OCI-LY1 (cell line): ENCODE results near the gene DTL.

Experiments
- H2AFZ ChIP-seq: fragments of 200-600 bp; sonication (generic), shearing (Covaris generic); 2 replicates; pipeline ENCODE4 v1.6.0; 2014; ENCODE audit warnings: antibody characterized with exemption, mild to moderate bottlenecking, low read length
- H3F3A ChIP-seq: fragments of 200-600 bp; sonication (generic), shearing (Covaris generic); 2 replicates; pipeline ENCODE4 v1.6.0; 2014; ENCODE audit warnings: mild to moderate bottlenecking, antibody characterized with exemption, low read length, moderate library complexity; ENCODE audit not compliant: insufficient read depth
- H3K27ac ChIP-seq: fragments of 200-600 bp; sonication (generic); 2 replicates; pipeline ENCODE4 v1.5.1; 2014; ENCODE audit warnings: low read length, mixed run types, mild to moderate bottlenecking, low read depth; ENCODE audit not compliant: poor library complexity, severe bottlenecking
- H3K27me3 ChIP-seq: fragments of 200-600 bp; sonication (generic); 2 replicates; pipeline ENCODE4 v1.6.0; 2014; ENCODE audit warnings: antibody characterized with exemption, mild to moderate bottlenecking, low read length, moderate library complexity; ENCODE audit not compliant: insufficient read depth
- H3K36me3 ChIP-seq: fragments of 200-600 bp; sonication (generic); 2 replicates; pipeline ENCODE4 v1.6.1; 2014; ENCODE audit warnings: mild to moderate bottlenecking, antibody characterized with exemption, low read length, moderate library complexity, mixed read lengths; ENCODE audit not compliant: insufficient read depth
- H3K4me1 ChIP-seq: fragments of 200-600 bp; sonication (generic); 2 replicates; pipeline ENCODE4 v1.5.1; 2014; ENCODE audit warnings: mild to moderate bottlenecking, low read length, moderate library complexity; ENCODE audit not compliant: insufficient read depth, severe bottlenecking
- H3K4me2 ChIP-seq: fragments of 200-600 bp; sonication (generic), shearing (Covaris generic); 2 replicates; pipeline ENCODE4 v1.6.1; 2014; ENCODE audit warnings: low read length
- H3K4me3 ChIP-seq: fragments of 200-600 bp; sonication (generic); 2 replicates; pipeline ENCODE4 v1.5.1; 2014; ENCODE audit warnings: low read length, low read depth, mild to moderate bottlenecking, mixed read lengths; ENCODE audit not compliant: poor library complexity, severe bottlenecking
- H3K79me2 ChIP-seq: fragments of 200-600 bp; shearing (Covaris generic); 2 replicates; pipeline ENCODE4 v1.6.1; 2016; ENCODE audit warnings: mixed run types, low read length, mixed read lengths; ENCODE audit not compliant: insufficient read depth
- H3K9ac ChIP-seq: fragments of 200-600 bp; sonication (generic), shearing (Covaris generic); 2 replicates; pipeline ENCODE4 v1.6.1; 2014; ENCODE audit warnings: mild to moderate bottlenecking, low read length, mixed read lengths
- H3K9me2 ChIP-seq: fragments of 200-600 bp; sonication (generic), shearing (Covaris generic); 2 replicates; pipeline ENCODE4 v1.6.1; 2014; ENCODE audit warnings: low read depth, mild to moderate bottlenecking, low read length, mixed read lengths
- H3K9me3 ChIP-seq: fragments of 200-600 bp; shearing (Covaris generic); 2 replicates; pipeline ENCODE4 v1.6.1; 2014; ENCODE audit warnings: low read length, mixed read lengths
- H4K20me1 ChIP-seq: fragments of 200-600 bp; sonication (generic), shearing (Covaris generic); 2 replicates; pipeline ENCODE4 v1.6.0; 2016; ENCODE audit warnings: mild to moderate bottlenecking, low read length; ENCODE audit not compliant: insufficient read depth
- EZH2 ChIP-seq: fragments of 200-600 bp; sonication (generic), shearing (Covaris generic); IDR thresholded peaks from 2 replicates; pipeline ENCODE4 v1.8.0; 2017; ENCODE audit warnings: borderline replicate concordance, mixed run types, mild to moderate bottlenecking, antibody characterized with exemption, low read length, moderate library complexity, mixed read lengths
- TF ChIP-seq, protein P1 (sequence below): fragments of 200-600 bp; sonication (generic), shearing (Covaris generic); IDR thresholded peaks from 2 replicates; pipeline ENCODE4 v1.5.1; 2017; ENCODE audit warnings: mild to moderate bottlenecking, antibody characterized with exemption, low read length, moderate library complexity, mixed read lengths

DTL gene

GRCh38 chr1:212106286-212106792 is 70.8 kb downstream of the DTL start:
- Histone ChIP-seq H4K20me1 (no peaks in the 10 kb centered on the region), H3K9me3 (no peaks in the 10 kb centered on the region), H2AFZ (no peak overlapping the region), H3K79me2 (no peaks in the 10 kb centered on the region), H3K36me3 (peaks cover 65% of the 10 kb centered on the region), H3K9ac (no peak overlapping the region), H3K4me2 (no peak overlapping the region), H3K27me3 (no peaks in the 10 kb centered on the region), H3F3A (no peaks in the 10 kb centered on the region), H3K27ac (no peak overlapping the region), H3K4me1 (peaks cover 5% of the 10 kb centered on the region), H3K9me2 (no peaks in the 10 kb centered on the region), H3K4me3 (no peak overlapping the region)
- no peak for TF ChIP-seq EZH2
- TF ChIP-seq, protein P1, sequence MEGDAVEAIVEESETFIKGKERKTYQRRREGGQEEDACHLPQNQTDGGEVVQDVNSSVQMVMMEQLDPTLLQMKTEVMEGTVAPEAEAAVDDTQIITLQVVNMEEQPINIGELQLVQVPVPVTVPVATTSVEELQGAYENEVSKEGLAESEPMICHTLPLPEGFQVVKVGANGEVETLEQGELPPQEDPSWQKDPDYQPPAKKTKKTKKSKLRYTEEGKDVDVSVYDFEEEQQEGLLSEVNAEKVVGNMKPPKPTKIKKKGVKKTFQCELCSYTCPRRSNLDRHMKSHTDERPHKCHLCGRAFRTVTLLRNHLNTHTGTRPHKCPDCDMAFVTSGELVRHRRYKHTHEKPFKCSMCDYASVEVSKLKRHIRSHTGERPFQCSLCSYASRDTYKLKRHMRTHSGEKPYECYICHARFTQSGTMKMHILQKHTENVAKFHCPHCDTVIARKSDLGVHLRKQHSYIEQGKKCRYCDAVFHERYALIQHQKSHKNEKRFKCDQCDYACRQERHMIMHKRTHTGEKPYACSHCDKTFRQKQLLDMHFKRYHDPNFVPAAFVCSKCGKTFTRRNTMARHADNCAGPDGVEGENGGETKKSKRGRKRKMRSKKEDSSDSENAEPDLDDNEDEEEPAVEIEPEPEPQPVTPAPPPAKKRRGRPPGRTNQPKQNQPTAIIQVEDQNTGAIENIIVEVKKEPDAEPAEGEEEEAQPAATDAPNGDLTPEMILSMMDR: no peak

DNA sequence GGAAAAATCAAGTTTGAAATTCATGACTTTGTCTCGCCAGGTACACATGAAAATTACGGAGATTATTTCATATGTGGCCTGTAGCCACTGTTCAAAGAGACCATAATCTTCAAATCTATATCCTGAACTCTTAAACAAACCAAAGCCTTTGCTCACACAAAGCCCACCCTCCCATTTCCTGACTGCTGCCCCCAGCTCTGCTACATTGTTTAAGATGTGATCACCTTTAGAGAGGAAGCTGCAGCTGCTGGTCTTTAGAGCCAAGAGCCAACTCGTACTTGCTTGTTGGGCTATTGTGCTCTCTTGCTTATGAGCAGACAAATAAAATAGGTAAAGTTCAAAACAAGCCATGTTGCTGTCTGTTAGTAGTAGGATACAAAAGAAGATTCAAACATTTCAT is 71.9 kb downstream of the DTL start:
- Histone ChIP-seq H3K4me2 (no peak overlapping the region), H3K4me3 (no peak overlapping the region), H3K36me3 (peaks cover 69% of the 10 kb centered on the region), H3K9me2 (no peaks in the 10 kb centered on the region), H3K9me3 (no peaks in the 10 kb centered on the region), H4K20me1 (no peaks in the 10 kb centered on the region), H3K4me1 (no peaks in the 10 kb centered on the region), H3K79me2 (no peaks in the 10 kb centered on the region), H3K9ac (no peak overlapping the region), H2AFZ (no peak overlapping the region), H3K27ac (no peak overlapping the region), H3F3A (no peaks in the 10 kb centered on the region), H3K27me3 (no peaks in the 10 kb centered on the region)
- TF ChIP-seq, protein P1: no peak
- TF ChIP-seq EZH2: no peak

DNA sequence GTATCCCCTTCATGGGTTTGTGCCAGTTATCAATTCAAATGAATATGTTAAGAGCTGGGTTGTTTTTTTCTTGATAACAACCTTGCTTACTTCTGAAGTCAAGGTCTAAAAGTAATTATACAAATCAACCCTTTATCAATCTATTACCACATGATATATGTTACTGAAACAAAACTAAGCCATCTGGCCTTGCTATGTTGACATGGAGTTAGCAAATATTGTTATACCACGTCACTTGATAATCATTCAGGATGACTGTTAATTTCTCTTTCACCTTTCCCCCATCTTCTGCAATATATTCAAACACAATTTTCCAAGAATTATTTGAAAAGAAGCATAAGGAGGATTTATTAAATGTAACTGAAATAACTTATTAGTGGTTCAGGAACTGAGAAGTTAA is 72.6 kb downstream of the DTL start:
- no peak overlapping the region for H3K27ac ChIP-seq
- H3K36me3 ChIP-seq: peaks cover 68% of the 10 kb centered on the region
- no peaks in the 10 kb centered on the region for H3K9me2 ChIP-seq
- H3K4me1 ChIP-seq: no peaks in the 10 kb centered on the region
- TF ChIP-seq, protein P1: no peak
- no peak for TF ChIP-seq EZH2
- H3K9me3 ChIP-seq: no peaks in the 10 kb centered on the region; the same call in 1 of the 2 replicates
- H3K4me2 ChIP-seq: no peak overlapping the region
- no peaks in the 10 kb centered on the region for H4K20me1 ChIP-seq
- no peak overlapping the region for H2AFZ ChIP-seq
- no peaks in the 10 kb centered on the region for H3F3A ChIP-seq
- H3K4me3 ChIP-seq: no peak overlapping the region
- no peaks in the 10 kb centered on the region for H3K79me2 ChIP-seq
- H3K27me3 ChIP-seq: no peaks in the 10 kb centered on the region
- no peak overlapping the region for H3K9ac ChIP-seq
